Coronary artery (tissue), 2 donors: ENCODE measurements around the gene CCNL2.

Experiments used
- DNase-seq: peaks from one replicate; pipeline ENCODE4 v3.0.0-alpha.2; 2017; ENCODE audit warnings: low spot score
- H3K27ac ChIP-seq, 2 donors: fragments of 200-600 bp; sonication (generic); one replicate each; pipeline ENCODE4 v1.5.1; 2016 to 2019
- H3K4me3 ChIP-seq: fragments of 200-600 bp; sonication (generic); 2 replicates; pipeline ENCODE4 v1.5.1; 2016; ENCODE audit warnings: mild to moderate bottlenecking, moderate library complexity
- TF ChIP-seq, protein P1 (sequence below): fragments of 200-600 bp; sonication (generic); IDR thresholded peaks from one replicate; pipeline ENCODE4 v1.5.1; 2019; ENCODE audit warnings: antibody characterized with exemption

Gene CCNL2

DNA sequence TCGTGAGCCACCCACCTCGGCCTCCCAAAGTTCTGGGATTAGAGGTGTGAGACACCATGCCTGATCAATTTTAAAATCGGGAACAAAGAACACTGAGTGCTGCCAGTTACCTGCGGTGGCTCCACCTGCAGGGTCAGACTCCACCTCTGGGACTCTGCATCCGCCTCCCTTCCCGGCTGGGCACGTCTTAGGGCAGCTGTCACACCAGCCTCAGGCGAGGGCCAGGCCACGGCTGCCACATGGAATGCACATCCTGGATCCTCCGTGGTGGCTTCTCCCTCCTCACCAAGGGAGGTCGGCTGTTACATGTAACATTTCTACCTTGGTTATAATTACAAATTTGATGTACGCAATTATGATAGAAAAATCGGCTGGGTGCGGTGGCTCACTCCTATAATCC is 34.9 kb downstream of the CCNL2 start:
- no peak overlapping the region for H3K4me3 ChIP-seq
- no peak overlapping the region for H3K27ac ChIP-seq
- DNase-seq: no peak
- TF ChIP-seq, protein P1, sequence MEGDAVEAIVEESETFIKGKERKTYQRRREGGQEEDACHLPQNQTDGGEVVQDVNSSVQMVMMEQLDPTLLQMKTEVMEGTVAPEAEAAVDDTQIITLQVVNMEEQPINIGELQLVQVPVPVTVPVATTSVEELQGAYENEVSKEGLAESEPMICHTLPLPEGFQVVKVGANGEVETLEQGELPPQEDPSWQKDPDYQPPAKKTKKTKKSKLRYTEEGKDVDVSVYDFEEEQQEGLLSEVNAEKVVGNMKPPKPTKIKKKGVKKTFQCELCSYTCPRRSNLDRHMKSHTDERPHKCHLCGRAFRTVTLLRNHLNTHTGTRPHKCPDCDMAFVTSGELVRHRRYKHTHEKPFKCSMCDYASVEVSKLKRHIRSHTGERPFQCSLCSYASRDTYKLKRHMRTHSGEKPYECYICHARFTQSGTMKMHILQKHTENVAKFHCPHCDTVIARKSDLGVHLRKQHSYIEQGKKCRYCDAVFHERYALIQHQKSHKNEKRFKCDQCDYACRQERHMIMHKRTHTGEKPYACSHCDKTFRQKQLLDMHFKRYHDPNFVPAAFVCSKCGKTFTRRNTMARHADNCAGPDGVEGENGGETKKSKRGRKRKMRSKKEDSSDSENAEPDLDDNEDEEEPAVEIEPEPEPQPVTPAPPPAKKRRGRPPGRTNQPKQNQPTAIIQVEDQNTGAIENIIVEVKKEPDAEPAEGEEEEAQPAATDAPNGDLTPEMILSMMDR: no peak

DNA sequence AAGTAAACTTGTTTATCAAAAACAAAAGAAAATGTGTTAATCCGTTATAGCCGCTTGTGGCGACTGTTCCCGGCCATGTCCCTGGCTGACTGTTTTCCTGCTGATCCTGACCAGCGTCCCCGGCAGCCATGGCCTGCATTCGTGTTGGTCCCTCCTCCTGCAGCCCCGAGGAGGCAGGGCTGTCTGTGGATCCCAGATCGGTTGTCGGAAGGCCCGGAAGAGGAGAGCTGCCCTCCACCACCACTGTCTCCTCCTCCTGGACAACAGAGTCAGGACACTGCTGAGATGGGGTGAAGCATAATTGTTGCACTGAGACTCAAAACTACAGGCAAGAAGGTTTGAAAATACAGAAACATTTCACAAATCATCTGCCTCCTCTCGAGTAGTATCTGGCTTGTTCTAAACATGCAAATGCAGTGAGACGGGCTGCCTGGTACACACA is 37.1 kb downstream of the CCNL2 start:
- DNase-seq: no peak
- H3K4me3 ChIP-seq: no peak overlapping the region
- peak overlapping the region in 1 of 2 donors; percentile 95 for H3K27ac ChIP-seq
- TF ChIP-seq, protein P1: no peak

DNA sequence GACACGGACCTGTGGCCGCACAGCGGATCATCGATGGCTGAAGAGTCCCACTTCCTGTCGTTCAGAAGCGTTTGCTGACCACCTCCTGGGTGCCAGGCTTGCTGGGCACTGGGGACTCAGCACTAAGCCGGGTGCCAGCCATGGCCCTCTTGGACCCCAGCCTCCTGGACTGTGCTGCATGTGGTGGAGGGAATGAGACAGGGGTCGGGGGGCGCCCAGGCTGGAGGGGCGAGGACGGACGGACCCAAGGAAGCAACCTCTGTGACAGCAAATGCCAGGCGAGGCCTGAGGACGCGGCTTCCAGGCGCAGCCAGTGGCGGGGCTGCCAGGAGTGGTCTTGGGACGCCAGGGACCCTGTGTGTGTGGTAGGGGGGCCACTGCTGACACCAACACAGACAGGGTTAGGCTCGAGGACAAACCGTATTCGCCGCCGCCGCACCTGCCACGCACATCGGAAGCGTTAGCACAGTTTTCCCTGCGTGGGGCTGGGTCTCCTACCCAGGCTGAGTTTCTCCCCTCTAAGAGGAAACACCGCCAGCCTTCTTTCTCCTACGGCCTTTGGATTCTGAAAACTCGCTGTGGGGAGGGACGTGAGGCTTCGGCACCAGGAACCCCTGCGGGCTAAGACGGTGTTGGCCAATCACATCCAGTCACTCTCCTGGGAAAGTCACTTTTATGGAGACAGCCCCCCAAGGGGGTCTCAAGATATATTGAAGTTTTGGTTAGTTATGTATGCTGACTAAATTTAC is 37.7 kb downstream of the CCNL2 start:
- Histone ChIP-seq H3K27ac (peak overlapping the region in 1 of 2 donors; percentile 95), H3K4me3 (no peak overlapping the region)
- no peak for DNase-seq
- TF ChIP-seq, protein P1: no peak

DNA sequence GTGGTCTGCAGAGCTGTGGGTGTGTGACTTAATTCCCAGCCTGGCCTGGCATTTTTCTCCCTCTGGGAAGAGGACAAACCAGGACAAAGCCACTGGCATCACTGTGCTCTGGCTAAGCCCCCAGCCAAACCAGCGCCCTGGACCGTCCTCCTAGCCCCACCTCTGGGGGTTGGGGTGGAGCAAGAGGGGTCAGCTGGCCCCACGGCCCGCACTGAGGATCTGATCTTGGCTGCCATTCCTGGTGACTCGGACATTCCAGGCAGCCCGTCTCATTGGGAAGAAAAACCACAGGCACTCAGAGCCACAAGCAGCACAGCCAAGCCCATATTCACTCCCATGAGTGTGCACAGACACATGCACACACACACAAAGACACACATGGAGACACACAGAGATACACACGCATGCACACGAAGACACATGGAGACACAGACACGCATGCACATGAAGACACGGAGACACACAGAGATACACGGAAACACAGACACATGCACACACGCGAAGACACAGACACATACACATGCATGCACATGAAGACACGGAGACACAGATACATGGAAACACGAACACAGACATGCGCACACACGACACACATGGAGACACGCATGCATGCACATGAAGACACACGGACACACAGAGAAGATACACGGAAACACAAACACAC is 38.5 kb downstream of the CCNL2 start:
- peak overlapping the region; percentile 81 to 95 for H3K27ac ChIP-seq
- H3K4me3 ChIP-seq: peak overlapping the region; percentile 25
- DNase-seq: peak; percentile 90
- TF ChIP-seq, protein P1: no peak

DNA sequence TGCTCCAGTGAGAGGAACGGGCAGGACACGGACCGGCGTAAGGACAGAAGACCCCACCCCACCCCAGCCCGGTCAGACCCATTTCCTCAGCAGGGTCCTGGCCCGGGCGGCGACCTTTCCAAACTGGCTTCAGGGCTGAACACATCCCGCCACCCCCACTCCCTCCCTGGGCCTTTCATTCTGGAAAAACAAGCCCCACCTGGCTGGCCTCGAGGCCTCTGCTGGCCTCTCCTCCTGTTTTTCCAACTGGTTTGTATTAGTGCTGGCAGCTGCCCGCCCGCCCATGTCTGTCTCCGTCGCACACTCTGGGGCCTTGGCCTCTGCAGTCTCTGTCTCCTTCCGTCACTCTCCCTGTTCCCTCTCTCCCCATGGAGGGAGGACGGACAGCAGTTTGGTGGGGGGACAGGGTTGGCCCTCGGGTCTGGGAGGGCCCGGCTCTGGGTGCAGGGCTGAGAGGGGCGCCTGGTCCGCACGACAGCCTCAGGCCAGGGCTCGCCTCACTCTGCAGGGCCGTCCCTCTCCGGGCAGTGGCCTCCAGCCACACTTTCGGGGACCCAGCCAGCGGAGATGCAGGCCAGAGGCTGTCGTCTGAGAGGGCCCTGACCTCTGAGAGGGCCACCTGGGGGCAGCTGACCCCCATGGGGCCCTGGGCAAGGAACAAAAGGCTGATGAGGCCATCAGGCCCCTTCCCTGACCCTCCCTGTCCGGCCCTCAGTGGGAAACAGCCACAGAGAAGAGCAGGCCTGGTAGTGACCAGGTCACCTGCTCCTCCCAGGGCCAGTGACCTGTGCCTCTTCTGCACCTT is 39.3 kb downstream of the CCNL2 start:
- Histone ChIP-seq H3K27ac (peak overlapping the region; percentile 81 to 95), H3K4me3 (peak overlapping the region; percentile 25)
- TF ChIP-seq, protein P1: no peak
- no peak for DNase-seq

DNA sequence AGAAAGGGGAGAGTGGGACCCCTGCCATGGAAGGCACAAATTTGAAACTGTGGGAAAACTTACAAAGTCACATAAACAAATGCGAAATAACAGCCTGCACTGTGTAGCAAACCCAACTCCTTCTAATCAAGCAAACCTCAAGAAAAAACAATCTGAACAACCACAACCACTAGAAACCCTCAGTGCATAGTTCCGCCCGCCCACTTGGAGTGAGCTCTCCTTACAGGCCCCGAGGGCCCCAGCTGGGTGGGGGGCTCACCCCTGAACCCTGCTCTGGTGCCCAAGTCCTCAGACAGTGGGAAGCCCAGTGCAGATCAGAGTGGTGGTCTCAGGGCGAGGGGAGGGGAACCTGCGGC is 39.8 kb downstream of the CCNL2 start:
- TF ChIP-seq, protein P1: no peak
- peak overlapping the region; percentile 78 for H3K4me3 ChIP-seq
- no peak for DNase-seq
- peak overlapping the region; percentile 81 to 95 for H3K27ac ChIP-seq
